Activated naive CD8-positive, alpha-beta T cell treated with anti-CD3 and anti-CD28 coated beads, Interleukin-2, amount 50 U/mL, for 24 hours (primary cell): ENCODE measurements around the gene TMEM156.
A peak's percentile ranks its signal among the peaks of the same experiment; 100 is the strongest.
"Not testable (repeated sequence)": the region's sequence is repeated elsewhere in the genome, so short reads cannot be mapped to it uniquely, and the experiment has no call there.

Source experiments
- ATAC-seq: fragments of 150-1000 bp; cut with Tn5 transposase; one replicate; pipeline ENCODE4 v1.10.0; 2021
- DNase-seq: peaks from one replicate; pipeline ENCODE4 v3.0.0; 2021
- H3K27ac Mint-ChIP-seq: one replicate; pipeline ENCODE4 v1.8.0; 2021; ENCODE audit warnings: mild to moderate bottlenecking, mixed read lengths
- H3K27me3 Mint-ChIP-seq: one replicate; pipeline ENCODE4 v1.8.0; 2021; ENCODE audit warnings: mixed read lengths
- H3K36me3 Mint-ChIP-seq: one replicate; pipeline ENCODE4 v1.8.0; 2021; ENCODE audit warnings: low read depth, mixed read lengths
- H3K4me1 Mint-ChIP-seq: one replicate; pipeline ENCODE4 v1.8.0; 2021; ENCODE audit warnings: mixed read lengths
- H3K4me3 Mint-ChIP-seq: one replicate; pipeline ENCODE4 v1.8.0; 2021; ENCODE audit warnings: mild to moderate bottlenecking, moderate library complexity, mixed read lengths
- H3K9me3 Mint-ChIP-seq: one replicate; pipeline ENCODE4 v1.8.0; 2021; ENCODE audit warnings: mixed read lengths

TMEM156 gene

DNA sequence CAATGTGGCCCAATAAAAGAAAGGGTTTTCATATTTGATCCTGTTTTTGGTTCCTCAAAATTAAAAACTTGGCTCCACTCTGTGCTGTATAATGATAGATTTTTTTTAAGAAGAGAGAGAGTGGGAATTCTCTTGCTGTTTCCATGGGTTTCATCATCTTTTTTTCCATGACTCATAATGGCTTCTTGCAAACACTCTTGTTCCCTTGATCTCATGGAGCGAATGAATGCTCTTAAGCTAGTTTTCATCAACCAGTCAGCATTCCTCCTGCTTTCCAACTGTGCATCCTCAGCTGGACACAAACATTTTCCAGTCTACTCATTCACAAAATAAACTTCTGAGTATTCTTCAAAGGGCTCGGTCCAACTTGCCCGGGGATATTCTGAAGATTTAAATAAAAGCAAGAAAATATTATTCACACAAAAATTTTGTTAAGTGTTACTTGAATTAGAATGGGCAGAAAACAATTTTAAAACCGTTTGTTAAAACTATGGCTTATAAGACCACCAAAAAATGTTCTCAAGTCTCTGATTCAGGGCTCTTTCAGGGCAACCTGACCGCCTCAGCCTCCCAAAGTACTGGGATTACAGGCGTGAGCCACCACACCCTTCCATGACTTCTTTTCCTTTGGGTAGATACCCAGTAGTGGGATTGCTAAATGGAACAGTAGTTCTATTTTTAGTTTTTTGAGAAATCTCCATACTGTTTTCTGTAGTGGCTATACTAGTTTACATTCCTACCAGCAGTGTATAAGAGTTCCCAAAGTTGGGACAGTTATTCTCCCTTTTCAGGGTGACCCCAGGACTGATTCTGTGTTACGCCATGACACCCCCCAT lies 64.7 kb downstream of the TMEM156 start:
- Mint-ChIP-seq H3K4me1 (peaks cover 11% of the 10 kb centered on the region), H3K36me3 (peaks cover 36% of the 10 kb centered on the region), H3K27ac (peak overlapping the region; percentile 52), H3K27me3 (no peaks in the 10 kb centered on the region), H3K4me3 (no peak overlapping the region), H3K9me3 (no peaks in the 10 kb centered on the region)
- ATAC-seq (no peak), DNase-seq (no peak)

DNA sequence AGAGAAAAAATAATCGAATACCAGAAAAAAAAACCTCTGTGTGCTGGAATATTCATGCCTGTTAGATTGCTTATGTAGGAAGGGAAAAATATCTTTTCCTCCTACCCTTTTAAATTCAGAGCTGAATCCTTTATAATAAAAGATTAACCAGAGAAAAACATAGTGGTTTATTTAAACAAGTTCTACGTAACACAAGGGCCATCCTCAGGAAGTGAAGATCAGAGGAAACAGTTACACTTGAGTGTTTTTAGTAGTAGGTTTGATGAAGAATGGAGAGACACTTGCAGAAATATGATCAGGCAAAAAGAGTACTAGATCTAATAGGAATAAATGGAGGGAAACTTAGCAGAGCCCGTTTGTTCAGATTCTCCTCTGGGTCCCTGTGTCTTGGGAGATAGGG lies 66.3 kb downstream of the TMEM156 start:
- Mint-ChIP-seq H3K27me3 (no peaks in the 10 kb centered on the region), H3K27ac (peak overlapping the region; percentile 65), H3K4me1 (peaks cover 11% of the 10 kb centered on the region), H3K4me3 (no peak overlapping the region), H3K9me3 (peaks cover 6% of the 10 kb centered on the region), H3K36me3 (peaks cover 36% of the 10 kb centered on the region)
- ATAC-seq, result no peak
- DNase-seq, result no peak

DNA sequence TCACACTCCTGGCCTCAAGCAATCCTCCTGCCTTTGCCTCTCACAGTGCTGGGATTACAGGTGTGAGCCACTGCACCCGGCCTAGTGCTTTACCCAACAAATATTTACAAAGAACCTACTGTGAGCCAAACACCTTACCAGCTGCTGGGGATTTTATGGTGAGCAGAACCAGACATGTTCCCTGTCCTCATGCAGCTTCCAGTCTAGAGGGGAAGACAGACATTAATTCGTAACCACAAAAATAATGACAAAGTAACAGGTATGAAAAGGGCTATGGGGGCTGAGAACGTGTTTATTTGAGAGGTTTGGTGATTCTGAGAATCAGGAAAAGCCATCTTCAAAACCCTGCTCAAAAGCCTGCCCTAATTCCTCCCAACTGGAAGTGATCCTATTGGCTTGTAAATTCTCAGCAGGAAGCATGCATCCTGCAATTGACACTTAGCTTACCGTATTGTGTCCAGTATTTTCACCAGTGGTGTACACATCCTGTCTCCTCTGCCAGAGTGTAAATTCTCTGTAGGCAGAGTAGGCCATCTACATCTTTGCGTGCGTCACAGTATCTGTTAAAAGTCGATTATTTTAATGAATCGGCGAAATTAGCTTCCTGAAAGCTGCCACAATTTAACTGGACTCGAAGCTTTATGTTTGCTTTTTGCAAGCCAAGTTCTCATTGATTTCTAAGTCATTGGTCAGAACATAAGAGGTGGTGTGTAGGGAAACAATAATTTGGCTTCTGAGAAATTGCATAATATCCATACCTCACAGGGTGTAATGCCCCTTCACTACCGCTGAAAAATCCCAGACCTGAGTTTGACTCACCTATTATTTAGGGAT lies 67.0 kb downstream of the TMEM156 start:
- peaks cover 11% of the 10 kb centered on the region for H3K4me1 Mint-ChIP-seq
- no peaks in the 10 kb centered on the region for H3K27me3 Mint-ChIP-seq
- DNase-seq (no peak), ATAC-seq (no peak)
- peaks cover 32% of the 10 kb centered on the region for H3K36me3 Mint-ChIP-seq
- no peak overlapping the region for H3K27ac Mint-ChIP-seq
- peaks cover 6% of the 10 kb centered on the region for H3K9me3 Mint-ChIP-seq
- H3K4me3 Mint-ChIP-seq, result no peak overlapping the region

DNA sequence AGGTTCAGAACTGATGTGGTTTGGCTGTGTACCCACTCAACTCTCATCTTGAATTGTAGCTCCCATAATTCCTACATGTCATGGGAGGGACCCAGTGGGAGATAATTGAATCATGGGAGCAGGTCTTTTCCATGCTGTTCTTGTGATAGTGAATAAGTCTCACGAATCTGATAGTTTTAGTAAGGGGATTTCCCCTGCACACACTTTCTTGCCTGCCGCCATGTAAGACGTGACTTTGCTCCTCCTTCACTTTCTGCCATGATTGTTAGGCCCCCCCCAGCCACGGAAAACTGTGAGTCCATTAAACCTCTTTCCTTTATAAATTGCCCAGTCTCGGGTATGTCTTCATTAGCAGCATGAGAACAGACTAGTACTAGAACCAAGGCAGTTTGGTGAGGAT lies 73.0 kb downstream of the TMEM156 start:
- not testable (repeated sequence) for DNase-seq, H3K4me3 Mint-ChIP-seq, H3K4me1 Mint-ChIP-seq, ATAC-seq, H3K27ac Mint-ChIP-seq, H3K36me3 Mint-ChIP-seq, H3K27me3 Mint-ChIP-seq
- H3K9me3 Mint-ChIP-seq, result peaks cover 10% of the 10 kb centered on the region

DNA sequence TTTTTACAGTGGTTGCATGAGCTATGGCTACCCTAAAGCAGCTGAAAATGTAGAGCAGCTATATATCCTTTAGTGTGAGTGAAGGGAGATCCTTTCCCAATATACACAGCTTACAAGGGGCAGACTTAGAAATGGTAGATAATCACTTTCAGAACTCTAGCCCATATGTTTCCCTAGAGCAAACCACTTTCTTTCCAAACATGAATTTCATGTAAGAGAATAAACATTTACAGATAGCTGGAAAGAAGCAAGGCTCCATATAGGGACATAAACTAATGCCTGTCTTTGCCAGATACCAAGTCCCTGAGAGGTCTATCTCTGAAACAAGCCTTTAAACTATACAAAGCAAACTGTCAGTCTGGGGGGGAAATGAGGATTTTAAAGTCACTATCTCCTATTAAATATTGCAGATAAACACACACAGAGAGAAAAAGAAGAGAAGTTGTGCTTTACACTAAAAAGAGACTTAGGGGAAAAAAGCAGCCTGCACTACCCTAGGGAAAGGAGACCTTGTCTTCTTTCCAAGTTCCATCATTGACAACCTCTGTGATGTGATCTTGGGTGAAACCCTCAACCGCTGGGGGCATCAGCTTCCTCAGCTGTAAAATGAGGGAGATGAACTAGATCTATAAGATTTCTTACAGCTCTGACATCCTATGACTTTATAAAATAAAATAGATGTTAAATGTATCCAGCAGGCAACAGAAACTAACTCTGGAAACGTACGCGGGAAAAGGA lies 73.6 kb downstream of the TMEM156 start:
- Mint-ChIP-seq H3K27ac (no peak overlapping the region), H3K27me3 (no peaks in the 10 kb centered on the region)

DNA sequence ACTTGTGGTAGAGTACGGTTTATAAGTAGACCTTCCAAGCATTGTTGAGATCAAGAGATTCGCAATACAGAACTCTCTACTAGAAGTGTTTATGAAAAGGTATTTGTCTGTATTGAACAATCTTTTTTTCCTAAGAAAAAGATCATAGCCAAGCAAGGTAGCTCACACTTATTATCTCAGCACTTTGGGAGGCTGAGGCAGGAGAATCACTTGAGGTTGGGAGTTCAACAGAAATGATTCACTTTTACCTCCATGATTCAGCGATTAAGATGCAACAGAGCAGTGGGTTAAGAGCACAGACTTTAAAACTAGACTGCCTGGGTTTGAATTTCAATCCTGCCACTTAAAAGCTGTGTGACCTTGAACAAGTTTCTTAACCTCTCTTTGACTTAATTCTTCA lies 74.3 kb downstream of the TMEM156 start:
- peaks cover 10% of the 10 kb centered on the region for H3K9me3 Mint-ChIP-seq
- no peak overlapping the region for H3K27ac Mint-ChIP-seq
- no peaks in the 10 kb centered on the region for H3K27me3 Mint-ChIP-seq
- no peaks in the 10 kb centered on the region for H3K36me3 Mint-ChIP-seq
- peaks cover 7% of the 10 kb centered on the region for H3K4me1 Mint-ChIP-seq
- ATAC-seq, result peak; percentile 81
- DNase-seq, result no peak
- H3K4me3 Mint-ChIP-seq, result no peak overlapping the region

More for the DNA sequence above, 73.6 kb downstream of the TMEM156 start:
- no peak overlapping the region for H3K4me3 Mint-ChIP-seq
- peaks cover 7% of the 10 kb centered on the region for H3K4me1 Mint-ChIP-seq
- DNase-seq (no peak), ATAC-seq (no peak)
- no peaks in the 10 kb centered on the region for H3K36me3 Mint-ChIP-seq
- peaks cover 10% of the 10 kb centered on the region for H3K9me3 Mint-ChIP-seq

DNA sequence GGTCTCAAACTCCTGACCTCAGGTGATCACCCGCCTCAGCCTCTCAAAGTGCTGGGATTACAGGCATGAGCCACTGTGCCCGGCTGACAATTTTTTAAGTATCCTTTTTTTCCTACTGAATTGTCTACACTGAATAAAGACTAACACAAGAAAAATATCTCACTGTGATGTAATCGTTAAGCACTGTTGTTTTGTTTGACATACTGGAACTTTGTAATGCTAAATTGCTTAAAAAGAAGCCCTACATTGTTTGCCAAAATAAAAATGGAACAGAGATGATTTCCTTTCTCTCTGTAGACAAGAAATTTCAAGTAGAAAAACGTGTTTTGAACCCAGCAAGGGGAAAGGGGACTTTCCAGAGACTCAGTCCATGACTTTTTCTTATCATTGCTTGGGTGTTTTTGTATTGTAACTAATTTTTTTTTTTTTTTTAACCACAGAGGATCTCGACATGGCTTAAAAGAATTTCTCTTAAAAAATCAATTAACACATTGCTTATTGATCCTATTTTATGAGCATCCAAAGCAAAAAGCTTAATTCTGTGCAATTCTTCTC lies 74.9 kb downstream of the TMEM156 start:
- H3K4me3 Mint-ChIP-seq, result no peak overlapping the region
- H3K4me1 Mint-ChIP-seq, result peaks cover 7% of the 10 kb centered on the region
- ATAC-seq (no peak), DNase-seq (no peak)
- peaks cover 10% of the 10 kb centered on the region for H3K9me3 Mint-ChIP-seq
- H3K27me3 Mint-ChIP-seq, result no peaks in the 10 kb centered on the region
- no peaks in the 10 kb centered on the region for H3K36me3 Mint-ChIP-seq
- peak overlapping the region; percentile 29 for H3K27ac Mint-ChIP-seq

DNA sequence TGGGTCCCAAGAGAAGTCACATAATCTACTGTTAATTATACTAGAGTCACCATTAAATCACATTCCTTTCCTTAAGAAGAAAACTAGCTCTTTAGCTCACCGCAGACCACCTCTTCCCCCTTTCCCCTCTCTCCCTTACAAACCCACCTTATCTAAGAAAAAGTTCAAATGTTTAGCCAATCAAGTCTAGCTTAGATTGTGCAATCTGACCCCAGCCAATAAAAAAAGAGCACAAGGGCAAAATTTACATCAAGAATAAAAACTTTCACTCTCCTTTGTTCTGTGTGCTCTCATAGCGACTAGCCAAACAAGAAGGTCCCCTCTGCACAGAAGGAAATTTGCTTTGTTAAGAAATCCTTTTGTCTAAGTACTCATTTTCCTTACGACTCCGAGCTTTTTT lies 76.3 kb downstream of the TMEM156 start:
- Mint-ChIP-seq H3K27me3 (no peaks in the 10 kb centered on the region), H3K9me3 (peaks cover 4% of the 10 kb centered on the region), H3K36me3 (no peaks in the 10 kb centered on the region), H3K27ac (no peak overlapping the region), H3K4me3 (no peak overlapping the region), H3K4me1 (peaks cover 7% of the 10 kb centered on the region)
- no peak for DNase-seq
- no peak for ATAC-seq

DNA sequence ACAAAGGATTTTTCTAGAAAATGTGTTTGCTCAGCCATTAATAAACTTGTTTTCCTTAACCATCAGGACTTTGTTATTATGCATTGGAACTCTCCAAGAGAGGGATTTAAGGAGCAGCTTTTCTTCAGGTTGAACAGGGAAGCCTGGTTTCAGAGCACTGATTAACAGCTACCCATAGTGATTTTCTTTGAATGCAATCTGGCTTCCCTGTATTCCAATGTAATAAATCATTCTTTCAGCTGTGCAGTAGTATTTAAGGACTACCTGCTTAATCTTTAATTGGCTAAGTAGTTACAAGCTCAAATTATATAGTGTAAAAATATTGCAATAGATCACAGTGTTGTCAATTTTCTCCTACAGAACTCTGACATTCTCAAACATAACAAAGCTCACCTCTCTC lies 77.5 kb downstream of the TMEM156 start:
- Mint-ChIP-seq H3K27me3 (no peaks in the 10 kb centered on the region), H3K27ac (no peak overlapping the region), H3K4me1 (peaks cover 12% of the 10 kb centered on the region), H3K9me3 (peaks cover 4% of the 10 kb centered on the region), H3K36me3 (no peaks in the 10 kb centered on the region), H3K4me3 (no peak overlapping the region)
- no peak for ATAC-seq
- DNase-seq, result no peak

DNA sequence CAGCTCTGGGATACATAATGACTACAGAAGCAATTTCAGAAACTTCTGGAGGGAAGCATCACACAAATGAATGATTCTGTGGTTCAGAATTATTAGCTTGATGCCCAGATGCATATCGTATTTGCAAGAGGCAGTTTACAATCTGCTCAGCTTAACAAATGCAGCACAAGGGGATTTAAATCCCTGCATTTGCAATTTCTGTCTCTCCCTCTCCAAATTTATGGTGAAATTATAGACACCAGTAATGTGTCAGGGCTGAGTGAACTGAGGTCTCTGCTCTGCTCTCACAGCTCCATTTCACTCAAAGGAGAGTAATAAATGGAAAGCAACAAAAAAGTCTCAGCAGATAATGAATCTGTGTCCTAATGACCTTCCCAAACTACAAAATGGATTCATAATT lies 80.2 kb downstream of the TMEM156 start:
- Mint-ChIP-seq H3K4me1 (peaks cover 16% of the 10 kb centered on the region), H3K27me3 (no peaks in the 10 kb centered on the region), H3K9me3 (no peaks in the 10 kb centered on the region), H3K36me3 (no peaks in the 10 kb centered on the region), H3K4me3 (no peak overlapping the region), H3K27ac (no peak overlapping the region)
- no peak for DNase-seq
- no peak for ATAC-seq

DNA sequence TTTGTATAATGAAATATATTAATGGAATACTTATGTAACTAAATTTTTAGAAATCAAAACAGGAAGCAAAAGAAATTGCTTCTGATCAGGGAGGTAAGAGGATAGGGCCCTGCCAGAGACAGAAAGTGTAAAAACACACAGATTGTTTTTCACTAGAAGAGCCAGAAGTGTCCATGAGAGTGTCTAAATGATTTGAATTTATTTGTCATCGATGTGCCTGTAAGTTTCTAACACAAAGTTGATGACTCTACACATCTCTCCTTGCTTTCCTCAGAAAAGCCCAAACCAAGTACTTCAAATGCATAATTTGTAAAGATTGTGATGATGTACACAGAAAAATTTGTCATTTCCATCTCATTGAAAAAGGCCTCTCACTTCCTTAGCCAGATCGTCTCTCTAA lies 80.6 kb downstream of the TMEM156 start:
- DNase-seq, result no peak
- no peaks in the 10 kb centered on the region for H3K27me3 Mint-ChIP-seq
- H3K27ac Mint-ChIP-seq, result no peak overlapping the region
- no peak overlapping the region for H3K4me3 Mint-ChIP-seq
- H3K4me1 Mint-ChIP-seq, result peaks cover 16% of the 10 kb centered on the region
- no peaks in the 10 kb centered on the region for H3K36me3 Mint-ChIP-seq
- no peaks in the 10 kb centered on the region for H3K9me3 Mint-ChIP-seq
- no peak for ATAC-seq

DNA sequence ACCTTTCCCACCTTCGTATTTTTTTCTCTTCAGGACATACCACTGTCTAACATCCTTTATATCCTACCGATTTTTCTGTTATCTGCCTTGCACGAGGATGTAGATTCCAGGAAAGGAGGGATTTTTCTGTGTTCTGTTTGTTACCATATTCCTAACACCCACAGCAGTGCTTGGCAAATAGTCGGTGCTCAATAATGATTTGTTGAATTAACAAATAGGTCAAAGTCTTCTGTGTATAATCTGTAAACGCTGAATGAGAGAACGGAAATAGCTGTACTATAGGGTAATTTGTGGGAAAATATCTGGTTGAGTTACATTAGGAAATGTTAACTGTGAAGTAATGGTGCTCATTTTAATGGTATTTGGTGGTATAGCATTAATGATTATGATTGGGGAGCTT lies 81.5 kb downstream of the TMEM156 start:
- no peak overlapping the region for H3K27ac Mint-ChIP-seq

DNA sequence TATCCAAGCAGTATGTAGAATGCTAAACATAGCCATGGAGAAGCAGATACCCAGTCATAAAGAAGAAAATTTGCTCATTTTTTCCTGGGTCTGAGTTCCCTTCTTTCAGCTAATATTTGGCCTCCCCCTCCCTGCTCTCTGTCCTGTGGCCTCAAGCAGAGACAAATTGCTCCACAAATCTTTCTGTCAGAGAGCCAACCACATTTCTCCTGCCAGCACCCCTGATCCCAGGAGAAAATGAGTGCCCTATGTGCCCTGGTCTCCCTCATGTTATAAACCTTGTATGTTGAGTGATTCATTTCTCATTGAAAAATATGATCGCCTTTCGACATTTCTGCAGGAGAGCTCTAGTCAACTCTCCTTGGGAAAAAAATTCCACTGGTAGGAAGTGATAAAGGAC lies 82.0 kb downstream of the TMEM156 start:
- H3K4me1 Mint-ChIP-seq, result peaks cover 16% of the 10 kb centered on the region
- H3K4me3 Mint-ChIP-seq, result no peak overlapping the region

More for the DNA sequence above, 81.5 kb downstream of the TMEM156 start:
- ATAC-seq (no peak), DNase-seq (no peak)
- Mint-ChIP-seq H3K27me3 (no peaks in the 10 kb centered on the region), H3K4me3 (no peak overlapping the region), H3K4me1 (peaks cover 16% of the 10 kb centered on the region), H3K36me3 (no peaks in the 10 kb centered on the region), H3K9me3 (no peaks in the 10 kb centered on the region)

DNA sequence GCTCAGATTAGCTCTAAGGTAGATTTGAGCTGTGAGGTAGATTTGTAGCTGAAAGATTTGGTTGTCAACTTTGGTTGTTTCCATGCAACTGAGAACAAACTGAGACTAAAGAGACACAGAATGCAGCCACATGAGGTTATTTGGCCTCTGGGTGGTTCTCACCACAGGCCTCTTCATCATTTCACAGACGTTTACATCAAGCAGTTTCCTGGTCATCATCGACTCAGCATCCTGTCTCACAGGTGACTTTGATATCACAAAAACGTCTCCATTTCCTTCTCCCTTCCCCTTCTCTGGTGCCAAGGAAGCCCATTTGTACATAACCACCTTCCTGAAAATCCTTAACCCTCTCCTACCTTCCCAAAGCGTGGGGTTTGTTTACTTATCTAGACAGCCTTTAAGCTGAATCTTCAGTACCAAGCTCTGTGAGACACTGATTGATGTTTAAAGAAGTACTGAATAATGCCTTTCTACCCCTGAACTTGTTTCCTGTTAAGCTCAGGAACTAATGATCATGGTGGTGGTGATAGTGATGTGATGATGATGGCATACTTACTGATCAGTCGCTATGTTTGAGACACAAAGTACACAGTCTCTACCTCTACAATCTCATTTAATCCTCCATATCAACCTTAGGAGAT lies 82.7 kb downstream of the TMEM156 start:
- H3K9me3 Mint-ChIP-seq, result no peaks in the 10 kb centered on the region
- peak; percentile 71 for ATAC-seq
- no peak overlapping the region for H3K4me3 Mint-ChIP-seq
- no peaks in the 10 kb centered on the region for H3K36me3 Mint-ChIP-seq
- H3K27me3 Mint-ChIP-seq, result no peaks in the 10 kb centered on the region
- peak; percentile 6 for DNase-seq
- H3K27ac Mint-ChIP-seq, result peak overlapping the region; percentile 12
- H3K4me1 Mint-ChIP-seq, result peaks cover 16% of the 10 kb centered on the region

More for the DNA sequence above, 82.0 kb downstream of the TMEM156 start:
- Mint-ChIP-seq H3K27me3 (no peaks in the 10 kb centered on the region), H3K27ac (no peak overlapping the region), H3K36me3 (no peaks in the 10 kb centered on the region), H3K9me3 (no peaks in the 10 kb centered on the region)
- DNase-seq (no peak), ATAC-seq (no peak)
